ENCODE data around the gene GRAP.

Gene GRAP

DNA sequence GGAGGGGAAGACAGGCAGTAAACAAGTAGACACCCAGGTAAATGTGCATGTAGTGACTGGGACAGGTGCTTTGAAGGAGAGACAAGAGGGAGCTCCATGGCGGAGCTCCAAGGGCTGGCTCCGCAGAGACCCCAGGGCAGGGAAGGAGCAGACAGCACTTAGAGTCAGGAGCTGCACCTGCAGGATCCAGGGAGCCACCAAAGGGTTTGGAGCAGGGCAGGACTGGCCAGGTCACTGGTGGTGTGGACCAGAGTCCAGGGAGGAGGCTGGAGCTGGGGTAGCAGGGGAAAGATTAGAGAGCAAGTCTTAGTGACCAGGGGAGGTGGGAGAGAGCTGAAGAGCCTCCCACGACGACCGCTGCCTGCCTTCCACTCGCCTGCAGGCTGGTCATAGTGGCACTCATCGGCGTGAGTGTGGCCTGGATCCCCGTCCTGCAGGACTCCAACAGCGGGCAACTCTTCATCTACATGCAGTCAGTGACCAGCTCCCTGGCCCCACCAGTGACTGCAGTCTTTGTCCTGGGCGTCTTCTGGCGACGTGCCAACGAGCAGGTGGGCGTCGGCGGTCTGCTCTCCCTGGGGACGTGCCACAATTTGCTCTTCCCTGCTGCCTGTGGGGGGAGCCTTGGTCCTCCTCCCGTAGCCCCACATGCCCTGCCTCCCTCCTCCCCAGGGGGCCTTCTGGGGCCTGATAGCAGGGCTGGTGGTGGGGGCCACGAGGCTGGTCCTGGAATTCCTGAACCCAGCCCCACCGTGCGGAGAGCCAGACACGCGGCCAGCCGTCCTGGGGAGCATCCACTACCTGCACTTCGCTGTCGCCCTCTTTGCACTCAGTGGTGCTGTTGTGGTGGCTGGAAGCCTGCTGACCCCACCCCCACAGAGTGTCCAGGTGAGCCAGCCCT is 27.5 kb downstream of the GRAP start:
- H3K4me3 ChIP-seq (ENCODE audit: low read depth, low read length): no peak overlapping the region
- no peak for TF ChIP-seq CTCF (IDR thresholded peaks at IDR 0.05; ENCODE audit: low read depth, low read length, missing control alignments)
- DNase-seq (ENCODE audit: low read depth): no peak

- no peak for TF ChIP-seq CTCF (IDR thresholded peaks at IDR 0.05; ENCODE audit: low read depth, low read length, missing control alignments)
- H3K4me3 ChIP-seq (ENCODE audit: low read depth, low read length): no peak overlapping the region
Observed at GRCh38 chr17:19018600-19018950, 28.2 kb downstream of the GRAP start.

DNA sequence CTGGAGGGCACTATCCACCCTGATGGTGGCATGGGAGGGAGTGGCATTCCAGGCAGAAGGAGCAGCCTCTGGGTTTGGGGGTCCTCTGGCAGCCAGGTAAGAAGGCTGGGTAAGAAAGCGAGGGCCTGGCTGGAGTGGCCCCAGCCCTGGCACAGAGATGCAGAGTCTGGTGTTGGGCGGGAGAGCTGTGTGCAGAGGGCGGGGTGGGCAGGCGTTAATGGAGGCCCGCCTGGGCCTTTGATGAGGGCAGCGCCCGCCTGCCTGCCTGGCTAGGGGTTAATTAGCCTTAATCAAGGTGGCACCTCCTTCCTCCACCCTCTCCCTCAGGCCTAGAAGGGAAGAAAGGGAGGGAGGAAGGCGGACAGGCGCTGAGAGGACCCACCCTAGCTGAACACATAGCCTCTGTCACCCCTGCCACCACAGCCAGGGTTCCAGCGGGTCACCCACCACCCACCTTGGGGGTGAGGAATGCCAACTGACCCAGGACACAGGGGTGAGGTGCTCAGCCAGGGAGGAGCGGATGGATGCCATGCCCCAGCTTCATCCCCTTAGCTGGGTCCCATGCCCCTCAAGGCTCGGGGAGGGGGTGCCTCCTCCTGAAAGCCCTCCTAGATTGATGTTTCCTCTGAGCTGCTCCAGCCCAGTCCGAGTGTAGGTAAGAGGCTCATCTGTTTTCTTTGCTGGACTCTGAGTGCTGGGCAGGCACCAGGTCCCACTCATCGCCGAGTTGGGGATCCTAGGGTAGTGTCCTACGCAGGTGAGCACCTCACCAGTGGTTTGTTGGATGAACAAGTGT is 28.8 kb downstream of the GRAP start:
- no peak for DNase-seq (ENCODE audit: low read depth)
- TF ChIP-seq CTCF (IDR thresholded peaks at IDR 0.05; ENCODE audit: low read depth, low read length, missing control alignments): no peak
- no peak overlapping the region for H3K4me3 ChIP-seq (ENCODE audit: low read depth, low read length)

More at GRCh38 chr17:19018600-19018950, 28.2 kb downstream of the GRAP start:
- no peak for DNase-seq (ENCODE audit: low read depth)

DNA sequence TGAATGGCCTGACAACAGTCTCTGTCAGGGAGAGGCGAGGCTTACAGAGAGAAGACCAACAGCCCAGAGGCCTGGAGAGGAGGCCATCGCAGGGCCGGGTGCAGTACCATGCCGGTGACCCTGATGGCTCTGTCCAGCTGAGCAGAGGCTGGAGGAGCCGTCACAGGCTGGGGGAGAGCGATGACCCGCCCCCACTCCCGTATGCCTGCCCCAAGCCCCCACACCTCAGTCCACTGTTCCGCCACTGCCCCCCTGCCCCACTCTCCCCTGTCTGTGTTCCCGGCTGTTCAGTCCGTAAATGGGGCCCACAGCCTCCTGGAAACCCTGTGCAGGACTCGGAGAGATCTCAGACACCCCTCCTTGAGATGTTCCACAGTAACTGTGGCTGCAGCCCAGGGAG is 29.4 kb downstream of the GRAP start:
- no peak for DNase-seq (ENCODE audit: low read depth)
- no peak overlapping the region for H3K4me3 ChIP-seq (ENCODE audit: low read depth, low read length)
- no peak for TF ChIP-seq CTCF (IDR thresholded peaks at IDR 0.05; ENCODE audit: low read depth, low read length, missing control alignments)

DNA sequence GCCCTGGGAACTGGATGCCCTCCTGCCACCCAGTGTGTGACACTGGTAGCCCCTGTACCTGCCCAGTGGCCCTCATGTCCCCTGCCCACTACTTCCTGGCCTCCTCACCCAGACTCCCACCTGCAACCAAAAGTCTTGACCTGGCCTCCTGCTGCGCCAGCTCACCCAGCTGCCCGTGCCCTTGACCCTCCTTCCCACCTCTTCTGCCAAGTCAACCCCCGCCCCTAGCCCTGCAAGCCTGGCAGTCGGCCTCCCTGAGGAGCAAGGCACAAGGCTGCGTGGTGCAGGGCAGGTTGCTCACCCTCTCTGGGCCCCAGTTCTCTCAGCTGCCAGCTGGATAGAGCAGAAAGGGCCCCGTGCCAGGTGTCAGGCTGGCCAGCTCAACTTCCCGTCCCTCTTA is 29.9 kb downstream of the GRAP start:
- DNase-seq (ENCODE audit: low read depth): no peak
- no peak for TF ChIP-seq CTCF (IDR thresholded peaks at IDR 0.05; ENCODE audit: low read depth, low read length, missing control alignments)
- H3K4me3 ChIP-seq (ENCODE audit: low read depth, low read length): no peak overlapping the region

DNA sequence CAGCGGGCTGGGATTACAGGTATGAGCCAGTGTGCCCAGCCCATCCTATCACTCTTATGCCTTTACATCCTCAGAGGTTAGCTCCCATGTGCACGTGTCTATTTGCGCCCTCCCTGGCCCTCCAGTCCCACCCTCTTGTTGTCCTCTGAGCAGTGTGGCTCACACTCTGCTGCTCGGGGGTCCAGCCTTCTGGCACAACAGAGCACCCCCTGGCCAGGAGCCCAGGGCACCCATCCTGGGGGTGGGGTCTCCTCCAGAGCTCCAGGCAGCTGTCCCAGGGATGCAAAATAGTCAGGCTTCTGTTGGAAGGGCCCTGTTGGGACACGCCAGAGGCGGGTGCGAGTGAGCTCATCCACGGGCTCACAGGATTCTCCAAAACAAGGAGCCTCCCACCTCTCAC is 30.5 kb downstream of the GRAP start:
- TF ChIP-seq CTCF (IDR thresholded peaks at IDR 0.05; ENCODE audit: low read depth, low read length, missing control alignments): no peak
- no peak for DNase-seq (ENCODE audit: low read depth)
- H3K4me3 ChIP-seq (ENCODE audit: low read depth, low read length): no peak overlapping the region
